HepG2 (cell line): Measurements from ENCODE around the gene CD300A. TPM values are rescaled to one million over a fixed set of nuclear protein-coding genes. Genes with fewer than 3 reads are reported as not detected.

Experiments
- ATAC-seq: fragments of 200-7000 bp; cut with Tn5 transposase; 3 replicates; pipeline ENCODE4 v1.9.1; 2020; ENCODE audit warnings: mild to moderate bottlenecking, moderate library complexity
- BruUV-seq: library from RNA; stranded (reverse); fragments of 400-500 nt; replicated peaks from 2 replicates; lab custom pipeline; 2021; lab: Mats Ljungman, UMichigan
- CTCF ChIA-PET: fragments of 300-600 bp; formaldehyde crosslinking; extraction: SDS; loops from one replicate; lab custom pipeline; 2021; ENCODE audit warnings: low total read pairs, inconsistent platforms, low intra/inter-chr PET ratio; lab: Yijun Ruan, JAX
- POLR2A ChIA-PET: fragments of 350-600 bp; sonication (Branson Sonifier 250); formaldehyde crosslinking; loops from one replicate; lab custom pipeline; 2020; ENCODE audit warnings: antibody characterized with exemption, inconsistent platforms; lab: Yijun Ruan, JAX
- DNase-seq: peaks from one replicate; pipeline ENCODE4 v3.0.0-alpha.2; 2015; ENCODE audit warnings: low spot score
- FAIRE-seq: peaks from 3 replicates; lab custom pipeline; 2011; peaks lifted over from hg19 to GRCh38; lab: Jason Lieb, UNC
- H2AFZ ChIP-seq: one replicate; pipeline ENCODE4 v1.6.1; 2011; ENCODE audit warnings: low read length, inconsistent platforms
- H3K27ac ChIP-seq: fragments of 300-600 bp; 3 replicates; pipeline ENCODE4 v1.8.0; 2011; ENCODE audit warnings: mixed run types, mild to moderate bottlenecking, mixed read lengths, low read length, inconsistent platforms; ENCODE audit not compliant: insufficient read depth; ENCODE audit errors: extremely low read length
- H3K27me3 ChIP-seq, 2 experiments: fragments of 200-600 bp in 1 of 2; 2 replicates in 1 of 2; 3 replicates in 1 of 2; pipeline versions ENCODE4 v1.6.0 to v1.8.0; 2011; ENCODE audit warnings: low read length in 2 of 2, mild to moderate bottlenecking in 2 of 2, moderate library complexity in 2 of 2, inconsistent platforms in 1 of 2; ENCODE audit not compliant: insufficient read depth in 2 of 2, control insufficient read depth in 1 of 2
- H3K36me3 ChIP-seq, 2 experiments: fragments of 200-600 bp in 1 of 2; replicated peaks in 1 of 2; 2 replicates in 1 of 2; 3 replicates in 1 of 2; pipeline versions ENCODE4 v1.5.1 to v1.8.0; 2011; ENCODE audit warnings: low read length in 2 of 2, inconsistent platforms in 1 of 2; ENCODE audit not compliant: insufficient read depth in 2 of 2, control insufficient read depth in 1 of 2
- H3K4me1 ChIP-seq: 2 replicates; pipeline ENCODE4 v1.5.1; 2012; ENCODE audit warnings: low read length, inconsistent platforms; ENCODE audit not compliant: insufficient read depth
- H3K4me2 ChIP-seq: 2 replicates; pipeline ENCODE4 v1.6.0; 2011; ENCODE audit warnings: low read depth, low read length, inconsistent platforms
- H3K4me3 ChIP-seq, 3 experiments: fragments of 200-600 bp in 1 of 3; sonication (generic), shearing (Covaris generic) in 1 of 3; replicated peaks in 1 of 3; 2 replicates each; pipeline ENCODE4 v1.5.1; 2011 to 2016; ENCODE audit warnings: low read length in 3 of 3, inconsistent platforms in 2 of 3, low read depth in 2 of 3, mild to moderate bottlenecking in 2 of 3, control low read depth in 1 of 3, mixed read lengths in 1 of 3; ENCODE audit not compliant: insufficient read depth in 1 of 3
- H3K79me2 ChIP-seq: one replicate; pipeline ENCODE4 v1.6.1; 2011; ENCODE audit warnings: low read length, inconsistent platforms; ENCODE audit not compliant: insufficient read depth
- H3K9ac ChIP-seq: 2 replicates; pipeline ENCODE4 v1.6.0; 2011; ENCODE audit warnings: mild to moderate bottlenecking, low read depth, low read length, inconsistent platforms; ENCODE audit not compliant: insufficient read depth
- H3K9me3 ChIP-seq: 2 replicates; pipeline ENCODE4 v1.5.1; 2012; ENCODE audit warnings: mild to moderate bottlenecking, low read length
- H4K20me1 ChIP-seq: 2 replicates; pipeline ENCODE4 v1.6.0; 2011; ENCODE audit warnings: inconsistent platforms, mild to moderate bottlenecking, low read length, moderate library complexity; ENCODE audit not compliant: insufficient read depth
- ARHGAP35 ChIP-seq: sonication (generic); formaldehyde crosslinking; IDR thresholded peaks from 2 replicates; pipeline ENCODE4 v1.9.0; 2022; ENCODE audit warnings: mild to moderate bottlenecking, inconsistent platforms, moderate library complexity, missing genetic modification reagents, borderline replicate concordance
- BORCS8-MEF2B ChIP-seq: sonication (generic); formaldehyde crosslinking; IDR thresholded peaks from 2 replicates; pipeline ENCODE4 v1.8.0; 2022; ENCODE audit warnings: mild to moderate bottlenecking, missing genetic modification reagents
- BRCA1 ChIP-seq: sonication (generic); formaldehyde crosslinking; IDR thresholded peaks from 2 replicates; pipeline ENCODE4 v1.4.0; 2020; ENCODE audit warnings: missing genetic modification reagents
- FOXP1 ChIP-seq, 2 experiments: fragments of 450-650 bp in 1 of 2; IDR thresholded peaks; 2 replicates each; pipeline ENCODE4 v1.6.1; 2017 to 2018; ENCODE audit warnings: antibody characterized with exemption in 1 of 2
- HNRNPUL1 ChIP-seq: fragments of 200-400 bp; formaldehyde crosslinking; IDR thresholded peaks from 2 replicates; pipeline ENCODE4 v1.6.1; 2017; ENCODE audit warnings: low read depth, mild to moderate bottlenecking, low read length, moderate library complexity
- KMT2A ChIP-seq: sonication (generic); formaldehyde crosslinking; IDR thresholded peaks from 2 replicates; pipeline ENCODE4 v1.4.0; 2020; ENCODE audit warnings: missing genetic modification reagents
- MIER3 ChIP-seq: IDR thresholded peaks from 2 replicates; pipeline ENCODE4 v1.6.1; 2016; ENCODE audit warnings: missing compliant biosample characterization, borderline replicate concordance
- NAIF1 ChIP-seq: sonication (generic); formaldehyde crosslinking; IDR thresholded peaks from 2 replicates; pipeline ENCODE4 v1.5.0; 2020; ENCODE audit warnings: mild to moderate bottlenecking, missing genetic modification reagents, borderline replicate concordance
- NR2F2 ChIP-seq: IDR thresholded peaks from 2 replicates; pipeline ENCODE4 v1.6.1; 2012; ENCODE audit warnings: low read depth, inconsistent platforms, borderline replicate concordance
- NR3C1 ChIP-seq: sonication (generic); formaldehyde crosslinking; IDR thresholded peaks from 2 replicates; pipeline ENCODE4 v1.4.0; 2020; ENCODE audit warnings: missing genetic modification reagents
- ZBTB7A ChIP-seq: sonication (generic); formaldehyde crosslinking; IDR thresholded peaks from 2 replicates; pipeline ENCODE4 v1.8.0; 2022; ENCODE audit warnings: mild to moderate bottlenecking, missing genetic modification reagents
- ZNF451 ChIP-seq: sonication (generic); formaldehyde crosslinking; IDR thresholded peaks from 2 replicates; pipeline ENCODE4 v1.5.0; 2020; ENCODE audit warnings: mild to moderate bottlenecking, missing genetic modification reagents
- ZNF550 ChIP-seq: sonication (generic); formaldehyde crosslinking; IDR thresholded peaks from 2 replicates; pipeline ENCODE4 v1.4.0; 2020; ENCODE audit warnings: mild to moderate bottlenecking, missing genetic modification reagents, borderline replicate concordance
- ZNF570 ChIP-seq: sonication (generic); formaldehyde crosslinking; IDR thresholded peaks from 2 replicates; pipeline ENCODE4 v1.4.0; 2020; ENCODE audit warnings: mild to moderate bottlenecking, missing genetic modification reagents, borderline replicate concordance
- WGBS: methylation state at CpG from one replicate; pipeline ENCODE4 v1.1.6; 2017; ENCODE audit warnings: low lambda C conversion rate; 5-methylcytosine and 5-hydroxymethylcytosine counted together
- in situ Hi-C: cut with HindIII; loops from 2 replicates; pipeline ENCODE4 v1.10.0; 2017; ENCODE audit warnings: low pct_unique_long_range_greater_than_20kb; ENCODE audit not compliant: extremely low pct_ligation_motif_present
- intact Hi-C: fragments of 100-400 bp; cut with micrococcal nuclease; formaldehyde crosslinking; loops from one replicate; pipeline ENCODE4 v1.10.0; 2022; ENCODE audit not compliant: unreplicated experiment
- polyA plus RNA-seq, 8 experiments: library from polyadenylated mRNA; depleted of rRNA in 3 of 8; stranded (reverse) in 7 of 8; unstranded in 1 of 8; fragments of >200 nt; fragmentation: Illumina TruSeq in 4 of 8; extraction: Trizol in 4 of 8; gene quantifications; 2 replicates each; pipeline versions ENCODE4 v1.2.1 to v1.2.3, GENCODE V29; 2011 to 2016; ENCODE audit warnings: low read depth in 4 of 8, missing spikeins in 1 of 8, mixed read lengths in 1 of 8; ENCODE audit not compliant: insufficient read depth in 1 of 8
- total RNA-seq, 5 experiments: library from RNA; depleted of rRNA; stranded (reverse); fragments of >200 nt; fragmentation: Illumina TruSeq; extraction: Trizol; gene quantifications; 2 replicates each; pipeline ENCODE4 v1.2.3, GENCODE V29; 2016; ENCODE audit warnings: low read depth in 1 of 5
- TF ChIP-seq, protein P1 (sequence below): sonication (generic); formaldehyde crosslinking; IDR thresholded peaks from 2 replicates; pipeline ENCODE4 v1.8.1; 2022; ENCODE audit warnings: mild to moderate bottlenecking, missing genetic modification reagents
- TF ChIP-seq, protein P2 (sequence below): sonication (generic); formaldehyde crosslinking; IDR thresholded peaks from 2 replicates; pipeline ENCODE4 v1.9.0; 2022; ENCODE audit warnings: missing genetic modification reagents, mild to moderate bottlenecking, borderline replicate concordance
- TF ChIP-seq, protein P3 (sequence below): sonication (generic); formaldehyde crosslinking; IDR thresholded peaks from 2 replicates; pipeline ENCODE4 v1.4.0; 2020; ENCODE audit warnings: mild to moderate bottlenecking, missing genetic modification reagents
- TF ChIP-seq, protein P4 (sequence below): sonication (generic); formaldehyde crosslinking; IDR thresholded peaks from 2 replicates; pipeline ENCODE4 v1.9.0; 2022; ENCODE audit warnings: low read depth, missing genetic modification reagents
- TF ChIP-seq, protein P5 (sequence below): sonication (generic); formaldehyde crosslinking; IDR thresholded peaks from 2 replicates; pipeline ENCODE4 v1.4.0; 2020; ENCODE audit warnings: mild to moderate bottlenecking, missing genetic modification reagents

CD300A gene
- total and polyA plus RNA-seq, 2 of the 13 experiments (the other 11 are each of a cell fraction or from before 2014, with no cell fraction given), result not detected

DNA sequence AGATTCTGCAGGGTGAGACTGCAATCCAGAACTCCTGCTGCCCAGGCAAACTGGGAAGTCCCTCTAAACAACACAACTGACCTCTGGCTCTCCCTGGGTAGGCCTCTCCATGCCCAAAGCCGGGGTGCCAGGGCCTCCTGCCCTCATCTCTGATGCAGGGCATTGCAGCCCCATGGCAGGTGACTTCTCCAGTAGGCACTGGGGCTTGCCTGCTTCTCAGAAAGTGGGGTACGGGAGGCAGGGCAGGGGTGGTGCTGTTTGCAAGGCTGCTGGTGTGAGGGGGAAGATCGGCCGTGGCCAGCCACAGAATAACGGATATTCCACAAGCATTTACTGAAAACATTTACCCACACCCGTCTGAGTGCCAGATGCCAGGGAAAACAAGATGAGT is 38.7 kb upstream of the CD300A start:
- Histone ChIP-seq H3K36me3 (no peaks in the 10 kb centered on the region), H3K79me2 (peaks cover 23% of the 10 kb centered on the region), H4K20me1 (peaks cover 2% of the 10 kb centered on the region; the same call in 1 of the 2 replicates), H3K4me2 (peak overlapping the region; percentile 90), H3K9me3 (no peaks in the 10 kb centered on the region), H3K27me3 (no peaks in the 10 kb centered on the region; a peak in 1 of 5 replicates), H3K4me1 (peaks cover 51% of the 10 kb centered on the region), H3K27ac (peak overlapping the region; percentile 91), H3K4me3 (peak overlapping the region; percentile 41 to 63 (median 52); a peak in 5 of 6 replicates), H3K9ac (peak overlapping the region; percentile 74), H2AFZ (no peak overlapping the region)
- DNase-seq (no peak), FAIRE-seq (no peak), ATAC-seq (no peak)
- ChIA-PET POLR2A (interaction anchor here (0.8 to 5.6 kb wide), 7 partner anchors 9 to 405 kb away, joined by 3 to 159 read pairs (median 16); no protein-coding TSS in a partner anchor), CTCF (no interaction called here)
- WGBS, result 72% methylated on average over 6 of the region's 6 CpGs
- intact Hi-C loops (loop anchor here (2.0 kb wide), 1 partner anchor 15 kb away; no protein-coding TSS in a partner anchor), in situ Hi-C loops (loop anchor here (25.0 kb wide), 2 partner anchors 640 to 1140 kb away; no protein-coding TSS in a partner anchor)
- no TSS peak for BruUV-seq
- TF ChIP-seq BRCA1 (CRISPR knock-in tag), result no peak
- TF ChIP-seq, protein P1, sequence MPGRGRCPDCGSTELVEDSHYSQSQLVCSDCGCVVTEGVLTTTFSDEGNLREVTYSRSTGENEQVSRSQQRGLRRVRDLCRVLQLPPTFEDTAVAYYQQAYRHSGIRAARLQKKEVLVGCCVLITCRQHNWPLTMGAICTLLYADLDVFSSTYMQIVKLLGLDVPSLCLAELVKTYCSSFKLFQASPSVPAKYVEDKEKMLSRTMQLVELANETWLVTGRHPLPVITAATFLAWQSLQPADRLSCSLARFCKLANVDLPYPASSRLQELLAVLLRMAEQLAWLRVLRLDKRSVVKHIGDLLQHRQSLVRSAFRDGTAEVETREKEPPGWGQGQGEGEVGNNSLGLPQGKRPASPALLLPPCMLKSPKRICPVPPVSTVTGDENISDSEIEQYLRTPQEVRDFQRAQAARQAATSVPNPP (CRISPR knock-in tag), result no peak
- TF ChIP-seq ZBTB7A, result peak; percentile 24; the same call in 1 of the 2 replicates
- TF ChIP-seq ZNF550 (CRISPR knock-in tag), result peak; percentile 22; the same call in 1 of the 2 replicates
- TF ChIP-seq, protein P2, sequence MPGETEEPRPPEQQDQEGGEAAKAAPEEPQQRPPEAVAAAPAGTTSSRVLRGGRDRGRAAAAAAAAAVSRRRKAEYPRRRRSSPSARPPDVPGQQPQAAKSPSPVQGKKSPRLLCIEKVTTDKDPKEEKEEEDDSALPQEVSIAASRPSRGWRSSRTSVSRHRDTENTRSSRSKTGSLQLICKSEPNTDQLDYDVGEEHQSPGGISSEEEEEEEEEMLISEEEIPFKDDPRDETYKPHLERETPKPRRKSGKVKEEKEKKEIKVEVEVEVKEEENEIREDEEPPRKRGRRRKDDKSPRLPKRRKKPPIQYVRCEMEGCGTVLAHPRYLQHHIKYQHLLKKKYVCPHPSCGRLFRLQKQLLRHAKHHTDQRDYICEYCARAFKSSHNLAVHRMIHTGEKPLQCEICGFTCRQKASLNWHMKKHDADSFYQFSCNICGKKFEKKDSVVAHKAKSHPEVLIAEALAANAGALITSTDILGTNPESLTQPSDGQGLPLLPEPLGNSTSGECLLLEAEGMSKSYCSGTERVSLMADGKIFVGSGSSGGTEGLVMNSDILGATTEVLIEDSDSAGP (CRISPR knock-in tag), result 0 out of 2 replicates have a peak, but pooled peaks have one; percentile 14
- no peak for TF ChIP-seq HNRNPUL1
- TF ChIP-seq, protein P3, sequence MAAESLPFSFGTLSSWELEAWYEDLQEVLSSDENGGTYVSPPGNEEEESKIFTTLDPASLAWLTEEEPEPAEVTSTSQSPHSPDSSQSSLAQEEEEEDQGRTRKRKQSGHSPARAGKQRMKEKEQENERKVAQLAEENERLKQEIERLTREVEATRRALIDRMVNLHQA (CRISPR knock-in tag), result no peak
- no peak for TF ChIP-seq FOXP1 (IDR thresholded peaks at IDR 0.05)
- no peak for TF ChIP-seq FOXP1 (CRISPR knock-in tag; IDR thresholded peaks at IDR 0.05)
- TF ChIP-seq, protein P4, sequence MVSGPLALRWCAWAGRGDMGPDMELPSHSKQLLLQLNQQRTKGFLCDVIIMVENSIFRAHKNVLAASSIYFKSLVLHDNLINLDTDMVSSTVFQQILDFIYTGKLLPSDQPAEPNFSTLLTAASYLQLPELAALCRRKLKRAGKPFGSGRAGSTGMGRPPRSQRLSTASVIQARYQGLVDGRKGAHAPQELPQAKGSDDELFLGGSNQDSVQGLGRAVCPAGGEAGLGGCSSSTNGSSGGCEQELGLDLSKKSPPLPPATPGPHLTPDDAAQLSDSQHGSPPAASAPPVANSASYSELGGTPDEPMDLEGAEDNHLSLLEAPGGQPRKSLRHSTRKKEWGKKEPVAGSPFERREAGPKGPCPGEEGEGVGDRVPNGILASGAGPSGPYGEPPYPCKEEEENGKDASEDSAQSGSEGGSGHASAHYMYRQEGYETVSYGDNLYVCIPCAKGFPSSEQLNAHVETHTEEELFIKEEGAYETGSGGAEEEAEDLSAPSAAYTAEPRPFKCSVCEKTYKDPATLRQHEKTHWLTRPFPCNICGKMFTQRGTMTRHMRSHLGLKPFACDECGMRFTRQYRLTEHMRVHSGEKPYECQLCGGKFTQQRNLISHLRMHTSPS (CRISPR knock-in tag), result peak; percentile 11; the same call in 1 of the 2 replicates
- TF ChIP-seq, protein P5, sequence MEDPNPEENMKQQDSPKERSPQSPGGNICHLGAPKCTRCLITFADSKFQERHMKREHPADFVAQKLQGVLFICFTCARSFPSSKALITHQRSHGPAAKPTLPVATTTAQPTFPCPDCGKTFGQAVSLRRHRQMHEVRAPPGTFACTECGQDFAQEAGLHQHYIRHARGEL (CRISPR knock-in tag), result no peak
- TF ChIP-seq NR3C1 (CRISPR knock-in tag), result no peak
- no peak for TF ChIP-seq NR2F2
- 0 out of 2 replicates have a peak, but pooled peaks have one; percentile 26 for TF ChIP-seq NAIF1 (CRISPR knock-in tag)
- no peak for TF ChIP-seq ZNF570
- 0 out of 2 replicates have a peak, but pooled peaks have one; percentile 52 for TF ChIP-seq ARHGAP35 (CRISPR knock-in tag)
- TF ChIP-seq BORCS8-MEF2B, result 0 out of 2 replicates have a peak, but pooled peaks have one; percentile 3
- TF ChIP-seq MIER3 (CRISPR knock-in tag), result no peak
- TF ChIP-seq ZNF451, result no peak
- no peak for TF ChIP-seq KMT2A
